IMR-90 (cell line): ENCODE measurements around the gene TEAD4. TPM values are rescaled to one million over a fixed set of nuclear protein-coding genes. Genes with fewer than 3 reads are reported as not detected.

Source experiments
- ATAC-seq: fragments of 200-7000 bp; cut with Tn5 transposase; 2 replicates; pipeline ENCODE4 v1.9.1; 2020; ENCODE audit warnings: low read depth, mild to moderate bottlenecking, moderate library complexity
- BruUV-seq: library from RNA; stranded (reverse); fragments of 400-500 nt; replicated peaks from 2 replicates; lab custom pipeline; 2021; lab: Mats Ljungman, UMichigan
- CTCF ChIA-PET: fragments of 300-600 bp; formaldehyde crosslinking; extraction: SDS; loops from one replicate; lab custom pipeline; 2021; ENCODE audit warnings: antibody characterized with exemption; lab: Yijun Ruan, JAX
- POLR2A ChIA-PET: fragments of 300-600 bp; sonication (Branson Sonifier 250); formaldehyde crosslinking; loops from one replicate; lab custom pipeline; 2022; ENCODE audit warnings: antibody characterized with exemption; ENCODE audit not compliant: unreplicated experiment; lab: Charles Lee
- DNase-seq: peaks from one replicate; pipeline ENCODE4 v3.0.0; 2013
- H2AFZ ChIP-seq: replicated peaks from 2 replicates; pipeline ENCODE3; 2013; ENCODE audit warnings: low read length, mild to moderate bottlenecking; ENCODE audit not compliant: poor library complexity
- H2AK5ac ChIP-seq: 2 replicates; pipeline ENCODE4 v1.6.1; 2013; ENCODE audit warnings: low read depth, low read length, inconsistent platforms
- H2AK9ac ChIP-seq: replicated peaks from 2 replicates; pipeline ENCODE3; 2013; ENCODE audit warnings: mild to moderate bottlenecking, low read depth, low read length, moderate library complexity; ENCODE audit not compliant: poor library complexity
- H2BK120ac ChIP-seq: 2 replicates; pipeline ENCODE4 v1.6.1; 2013; ENCODE audit warnings: low read depth, low read length, inconsistent platforms
- H2BK15ac ChIP-seq: 3 replicates; pipeline ENCODE4 v1.6.1; 2013; ENCODE audit warnings: low read depth, low read length, inconsistent platforms
- H2BK20ac ChIP-seq: 2 replicates; pipeline ENCODE4 v1.6.1; 2013; ENCODE audit warnings: low read depth, mild to moderate bottlenecking, inconsistent platforms, low read length, moderate library complexity
- H2BK5ac ChIP-seq: 2 replicates; pipeline ENCODE4 v1.6.1; 2013; ENCODE audit warnings: mild to moderate bottlenecking, low read depth, low read length, inconsistent platforms; ENCODE audit not compliant: poor library complexity, severe bottlenecking
- H3K14ac ChIP-seq: replicated peaks from 2 replicates; pipeline ENCODE4 v1.6.1; 2013; ENCODE audit warnings: low read depth, low read length, inconsistent platforms
- H3K18ac ChIP-seq: 2 replicates; pipeline ENCODE4 v1.6.1; 2013; ENCODE audit warnings: low read depth, low read length, control low read depth
- H3K23ac ChIP-seq: 2 replicates; pipeline ENCODE4 v1.6.1; 2013; ENCODE audit warnings: low read depth, low read length, inconsistent platforms
- H3K27ac ChIP-seq: 2 replicates; pipeline ENCODE4 v1.5.1; 2013; ENCODE audit warnings: mild to moderate bottlenecking, control low read depth, low read length; ENCODE audit not compliant: insufficient read depth
- H3K27me3 ChIP-seq: 2 replicates; pipeline ENCODE4 v1.6.1; 2013; ENCODE audit warnings: low read length; ENCODE audit not compliant: control insufficient read depth, insufficient read depth
- H3K36me3 ChIP-seq: 2 replicates; pipeline ENCODE4 v1.6.1; 2013; ENCODE audit warnings: low read length, mixed read lengths; ENCODE audit not compliant: control insufficient read depth, insufficient read depth
- H3K4ac ChIP-seq: 2 replicates; pipeline ENCODE4 v1.6.1; 2013; ENCODE audit warnings: low read depth, low read length, inconsistent platforms
- H3K4me1 ChIP-seq: 2 replicates; pipeline ENCODE4 v1.6.1; 2013; ENCODE audit warnings: low read length, mixed read lengths; ENCODE audit not compliant: control insufficient read depth, insufficient read depth
- H3K4me2 ChIP-seq: 2 replicates; pipeline ENCODE4 v1.6.1; 2013; ENCODE audit warnings: low read depth, mild to moderate bottlenecking, control low read depth, low read length, moderate library complexity
- H3K4me3 ChIP-seq: 2 replicates; pipeline ENCODE4 v1.5.1; 2013; ENCODE audit warnings: low read depth, mild to moderate bottlenecking, control low read depth, low read length, moderate library complexity; ENCODE audit not compliant: insufficient read depth
- H3K56ac ChIP-seq: 2 replicates; pipeline ENCODE4 v1.6.1; 2013; ENCODE audit warnings: low read length, inconsistent platforms; ENCODE audit not compliant: insufficient read depth; ENCODE audit errors: extremely low read depth
- H3K79me1 ChIP-seq, 2 experiments: 2 replicates each; pipeline ENCODE4 v1.6.1; 2013; ENCODE audit warnings: low read length in 2 of 2, inconsistent platforms in 1 of 2, low read depth in 1 of 2
- H3K9ac ChIP-seq: 2 replicates; pipeline ENCODE4 v1.6.1; 2013; ENCODE audit warnings: low read depth, low read length, control low read depth
- H3K9me1 ChIP-seq: 2 replicates; pipeline ENCODE4 v1.6.1; 2013; ENCODE audit warnings: low read length, inconsistent platforms; ENCODE audit not compliant: insufficient read depth
- H3K9me3 ChIP-seq: 2 replicates; pipeline ENCODE4 v1.6.1; 2013; ENCODE audit warnings: low read length; ENCODE audit not compliant: control insufficient read depth, insufficient read depth
- H4K20me1 ChIP-seq: 2 replicates; pipeline ENCODE4 v1.6.1; 2013; ENCODE audit warnings: low read length, inconsistent platforms; ENCODE audit not compliant: insufficient read depth
- H4K5ac ChIP-seq: 2 replicates; pipeline ENCODE4 v1.6.1; 2013; ENCODE audit warnings: mild to moderate bottlenecking, low read depth, low read length, control low read depth
- H4K8ac ChIP-seq, 2 experiments: 2 replicates each; pipeline ENCODE4 v1.6.1; 2013; ENCODE audit warnings: low read depth in 2 of 2, low read length in 2 of 2, control low read depth in 1 of 2, inconsistent platforms in 1 of 2
- H4K91ac ChIP-seq: 2 replicates; pipeline ENCODE4 v1.6.1; 2013; ENCODE audit warnings: low read depth, low read length, inconsistent platforms; ENCODE audit not compliant: insufficient read depth
- BHLHE40 ChIP-seq: fragments of 150-350 bp; IDR thresholded peaks from 2 replicates; pipeline ENCODE4 v1.6.1; 2016; ENCODE audit warnings: mild to moderate bottlenecking, low read depth, low read length
- CEBPB ChIP-seq: IDR thresholded peaks from 2 replicates; pipeline ENCODE4 v1.6.1; 2012; ENCODE audit warnings: low read depth, low read length, improper control_type of control experiment
- CTCF ChIP-seq: conservative IDR thresholded peaks from 2 replicates; pipeline ENCODE4 v1.5.1; 2012; ENCODE audit warnings: mild to moderate bottlenecking, low read depth, low read length, improper control_type of control experiment
- RAD21 ChIP-seq: IDR thresholded peaks from 2 replicates; pipeline ENCODE4 v1.6.1; 2012; ENCODE audit warnings: low read length, improper control_type of control experiment
- RCOR1 ChIP-seq: IDR thresholded peaks from 2 replicates; pipeline ENCODE4 v1.6.1; 2012; ENCODE audit warnings: mild to moderate bottlenecking, low read length, improper control_type of control experiment; ENCODE audit not compliant: insufficient replicate concordance
- RFX5 ChIP-seq: IDR thresholded peaks from 2 replicates; pipeline ENCODE4 v1.8.0; 2012; ENCODE audit warnings: low read depth, mild to moderate bottlenecking, low read length, moderate library complexity
- WGBS, 2 experiments: methylation state at CpG; one replicate each; pipeline versions ENCODE4 v1.1.5 to v1.1.7; 2013; ENCODE audit warnings: missing lambda C conversion rate in 2 of 2; ENCODE audit not compliant: insufficient read length in 1 of 2; ENCODE audit errors: extremely low coverage in 2 of 2; 5-methylcytosine and 5-hydroxymethylcytosine counted together
- dilution Hi-C: fragments of 300-500 bp; cut with HindIII; formaldehyde crosslinking; loops from one replicate; pipeline ENCODE4 v1.14.3; 2018; ENCODE audit warnings: low sequenced_read_pairs; ENCODE audit not compliant: unreplicated experiment
- in situ Hi-C: fragments of 300-500 bp; cut with MboI; formaldehyde crosslinking; loops from 3 replicates; pipeline ENCODE4 v1.14.3; 2019; ENCODE audit warnings: low sequenced_read_pairs, inconsistent platforms, mixed read lengths
- intact Hi-C: fragments of 100-400 bp; cut with micrococcal nuclease; formaldehyde crosslinking; loops from 2 replicates; pipeline ENCODE4 v1.10.0; 2022
- polyA plus RNA-seq, 3 experiments: library from polyadenylated mRNA; depleted of rRNA; stranded (reverse); fragments of >200 nt; gene quantifications; 2 replicates each; pipeline ENCODE4 v1.2.3, GENCODE V29; 2012; ENCODE audit warnings: low replicate concordance in 1 of 3
- total RNA-seq: library from RNA; depleted of rRNA; stranded (reverse); fragments of >200 nt; gene quantifications from 2 replicates; pipeline ENCODE4 v1.2.3, GENCODE V29; 2012

Gene TEAD4
- total and polyA plus RNA-seq, 2 of the 4 experiments (the other 2 are of a cell fraction), result 8.8 to 24.9 TPM

GRCh38 chr12:3048540-3048939 is 89.3 kb downstream of the TEAD4 start:
- ATAC-seq (no peak), DNase-seq (no peak)
- no TSS peak for BruUV-seq
- Histone ChIP-seq H4K91ac (no peak overlapping the region), H3K4ac (no peak overlapping the region), H3K4me2 (no peak overlapping the region), H2AFZ (no peak overlapping the region), H3K56ac (no peak overlapping the region), H2AK9ac (no peak overlapping the region), H3K27me3 (peaks cover 13% of the 10 kb centered on the region; the same call in 1 of the 2 replicates), H3K79me1 (no peaks in the 10 kb centered on the region), H3K36me3 (no peaks in the 10 kb centered on the region), H4K8ac (no peak overlapping the region), H2BK120ac (no peak overlapping the region), H3K9me1 (peaks cover 5% of the 10 kb centered on the region), H2BK15ac (no peak overlapping the region), H3K9me3 (no peaks in the 10 kb centered on the region), H3K4me1 (no peaks in the 10 kb centered on the region), H3K14ac (no peak overlapping the region), H2AK5ac (no peak overlapping the region), H2BK20ac (no peak overlapping the region), H3K18ac (no peak overlapping the region), H3K27ac (no peak overlapping the region), H4K20me1 (0 out of 2 replicates have a peak, but pooled peaks cover 6% of the 10 kb centered on the region), H3K9ac (no peak overlapping the region), H3K4me3 (no peak overlapping the region), H3K23ac (no peak overlapping the region), H4K5ac (no peak overlapping the region), H2BK5ac (no peak overlapping the region)
- CTCF ChIA-PET, result no interaction called here
- dilution Hi-C loops (no loop called here), in situ Hi-C loops (no loop called here), intact Hi-C loops (no loop called here)
- TF ChIP-seq RAD21 (no peak), BHLHE40 (no peak), CEBPB (no peak), CTCF (no peak), RFX5 (no peak), RCOR1 (no peak)
- WGBS, 2 experiments, result no CpG with 5 or more reads among the region's 4 CpGs
- POLR2A ChIA-PET, result no interaction called here
